K562 (cell line): ENCODE results near the gene LDB2.

ENCODE experiments used
- CBX2 ChIP-seq: fragments of 200-600 bp; sonication (generic); IDR thresholded peaks from one replicate; pipeline ENCODE4 v1.6.1; 2012; ENCODE audit warnings: mild to moderate bottlenecking, low read length, inconsistent platforms; ENCODE audit not compliant: insufficient read depth, poor library complexity, severe bottlenecking
- RFX5 ChIP-seq: IDR thresholded peaks from 2 replicates; pipeline ENCODE4 v1.6.1; 2011; ENCODE audit warnings: low read depth, mild to moderate bottlenecking, improper control_type of control experiment, low read length
- ZNF24 ChIP-seq: fragments of 450-650 bp; IDR thresholded peaks from 2 replicates; pipeline ENCODE4 v1.6.1; 2016
- TF ChIP-seq, protein P1 (sequence below): fragments of 250-450 bp; sonication (Bioruptor Pico); IDR thresholded peaks from 2 replicates; pipeline ENCODE4 v1.8.0; 2021; ENCODE audit warnings: borderline replicate concordance, mild to moderate bottlenecking, moderate library complexity; ENCODE audit not compliant: poor library complexity, severe bottlenecking

DNA sequence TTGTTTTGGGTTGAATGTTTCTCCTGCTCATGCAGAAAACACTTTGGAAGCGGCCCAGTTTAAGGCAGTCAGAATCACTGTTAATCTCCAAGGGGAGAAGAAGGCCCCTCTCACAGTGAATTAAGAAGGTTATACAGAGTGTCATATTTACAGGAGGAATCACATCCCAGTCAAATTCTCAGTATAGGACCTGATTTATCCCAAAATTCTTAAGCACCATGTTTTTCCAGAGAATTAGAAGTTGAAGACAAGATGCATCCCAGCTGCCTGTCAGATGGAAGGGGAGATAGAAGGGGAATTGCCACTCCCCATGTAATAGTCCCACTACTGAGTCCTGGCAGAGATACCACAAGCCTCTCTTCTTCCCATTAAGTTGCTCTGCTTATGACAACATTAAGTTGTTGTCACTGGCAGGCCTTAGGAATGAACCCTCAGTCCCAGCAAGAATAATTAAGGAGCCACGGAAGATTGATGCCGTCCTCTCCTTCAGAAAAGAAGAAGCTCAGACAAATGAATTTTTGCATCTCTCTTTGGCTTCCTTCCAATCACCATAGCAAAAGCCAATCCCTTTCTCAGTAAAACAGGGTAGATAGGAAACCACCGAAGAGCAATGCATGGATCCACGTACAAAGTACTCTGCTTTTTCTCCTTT lies 138.4 kb downstream of the LDB2 start:
- TF ChIP-seq, protein P1, sequence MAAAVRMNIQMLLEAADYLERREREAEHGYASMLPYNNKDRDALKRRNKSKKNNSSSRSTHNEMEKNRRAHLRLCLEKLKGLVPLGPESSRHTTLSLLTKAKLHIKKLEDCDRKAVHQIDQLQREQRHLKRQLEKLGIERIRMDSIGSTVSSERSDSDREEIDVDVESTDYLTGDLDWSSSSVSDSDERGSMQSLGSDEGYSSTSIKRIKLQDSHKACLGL (CRISPR knock-in tag): no peak
- TF ChIP-seq ZNF24 (no peak), RFX5 (no peak), CBX2 (no peak)
